Body of pancreas (tissue), 4 donors: ENCODE results near the gene FLOT1. TPM values are rescaled to one million over a fixed set of nuclear protein-coding genes. Genes with fewer than 3 reads are reported as not detected.
"Not testable (repeated sequence)": the region's sequence is repeated elsewhere in the genome, so short reads cannot be mapped to it uniquely, and the experiment has no call there.

Source experiments
- ATAC-seq: fragments of 150-250 bp; one replicate; pipeline ENCODE4 v1.9.1; 2016
- DNase-seq, 4 donors: peaks; one replicate each; pipeline ENCODE4 v3.0.0-alpha.2; 2019
- H3K27ac ChIP-seq, 4 donors: fragments of 200-600 bp; sonication (generic); 1 replicate in 3 of 4; 2 replicates in 1 of 4; pipeline versions ENCODE4 v1.5.1 to v1.6.1; 2016 to 2019; ENCODE audit warnings: mild to moderate bottlenecking in 1 of 4, mixed read lengths in 1 of 4, moderate library complexity in 1 of 4
- H3K27me3 ChIP-seq, 2 donors: fragments of 200-600 bp; sonication (generic); one replicate each; pipeline ENCODE4 v1.6.0; 2016; ENCODE audit warnings: mild to moderate bottlenecking in 1 of 2
- H3K36me3 ChIP-seq, 2 donors: fragments of 200-600 bp; sonication (generic); replicated peaks in 1 of 2; 2 replicates each; pipeline ENCODE4 v1.5.1; 2016; ENCODE audit warnings: low read depth in 2 of 2; ENCODE audit not compliant: insufficient read depth in 1 of 2
- H3K4me1 ChIP-seq: fragments of 200-600 bp; sonication (generic); one replicate; pipeline ENCODE4 v1.6.0; 2016
- H3K4me3 ChIP-seq, 2 donors: fragments of 200-600 bp; sonication (generic); 1 replicate in 1 of 2; 2 replicates in 1 of 2; pipeline ENCODE4 v1.5.1; 2016 to 2019
- H3K9me3 ChIP-seq, 3 donors: fragments of 200-600 bp; sonication (generic); 1 replicate in 2 of 3; 2 replicates in 1 of 3; pipeline ENCODE4 v1.5.1; 2016
- POLR2A ChIP-seq, 3 donors: fragments of 450-650 bp; IDR thresholded peaks; one replicate each; pipeline ENCODE4 v1.6.1; 2016; ENCODE audit warnings: antibody characterized with exemption in 3 of 3, mild to moderate bottlenecking in 2 of 3
- WGBS, 2 donors: methylation state at CpG; one replicate each; pipeline ENCODE4 v1.1.5; 2017; 5-methylcytosine and 5-hydroxymethylcytosine counted together
- intact Hi-C: fragments of 100-400 bp; cut with DNase I; formaldehyde crosslinking; loops from one replicate; pipeline ENCODE4 v1.15.1; 2023
- total RNA-seq, 2 donors: library from RNA; depleted of rRNA; stranded (reverse); fragments of >200 nt; gene quantifications; one replicate each; pipeline ENCODE4 v1.1.0, GENCODE V29; 2016
- TF ChIP-seq, protein P1 (sequence below), 7 experiments: fragments of 450-650 bp in 4 of 7; fragments of 200-600 bp in 3 of 7; sonication (generic) in 3 of 7; IDR thresholded peaks; one replicate each; pipeline ENCODE4 v1.5.1; 2016 to 2019; ENCODE audit warnings: antibody characterized with exemption in 7 of 7

Gene FLOT1
- total RNA-seq, 2 donors from 2014 or later = 70.0 to 82.4 TPM

DNA sequence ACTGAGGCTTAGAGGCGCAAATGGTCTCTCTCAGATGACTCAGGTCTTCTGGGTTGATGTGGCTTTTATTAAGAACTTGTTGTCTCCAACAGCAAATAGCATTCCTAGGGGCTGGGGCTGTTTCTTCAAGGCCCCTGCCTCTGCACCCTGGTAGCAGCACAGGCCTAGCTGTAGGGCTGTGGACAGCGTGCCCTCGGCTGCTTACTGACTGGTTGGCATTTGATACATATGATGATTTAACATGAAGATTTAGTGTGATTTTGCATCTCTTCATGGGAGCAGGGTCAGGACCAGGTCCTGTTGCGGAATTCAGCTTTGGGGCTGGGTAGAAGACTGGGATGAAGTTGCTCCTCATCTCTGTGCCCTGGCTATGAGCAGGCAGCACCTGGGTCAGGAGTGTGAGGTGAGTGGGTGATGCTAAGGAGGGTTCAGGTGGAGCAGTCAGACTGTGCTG, 26.2 kb upstream of the FLOT1 start:
- DNase-seq = no peak
- Histone ChIP-seq H3K4me3 (no peak overlapping the region), H3K36me3 (no peaks in the 10 kb centered on the region), H3K4me1 (peaks cover 41% of the 10 kb centered on the region), H3K27ac (peak overlapping the region in 3 of 4 donors; percentile 40 to 74 (median 54)), H3K27me3 (no peaks in the 10 kb centered on the region), H3K9me3 (no peaks in the 10 kb centered on the region)
- ATAC-seq = no peak
- intact Hi-C loops = no loop called here
- 96 to 100% methylated on average over 3 to 4 of the region's 4 CpGs for WGBS, 2 donors
- TF ChIP-seq, protein P1, sequence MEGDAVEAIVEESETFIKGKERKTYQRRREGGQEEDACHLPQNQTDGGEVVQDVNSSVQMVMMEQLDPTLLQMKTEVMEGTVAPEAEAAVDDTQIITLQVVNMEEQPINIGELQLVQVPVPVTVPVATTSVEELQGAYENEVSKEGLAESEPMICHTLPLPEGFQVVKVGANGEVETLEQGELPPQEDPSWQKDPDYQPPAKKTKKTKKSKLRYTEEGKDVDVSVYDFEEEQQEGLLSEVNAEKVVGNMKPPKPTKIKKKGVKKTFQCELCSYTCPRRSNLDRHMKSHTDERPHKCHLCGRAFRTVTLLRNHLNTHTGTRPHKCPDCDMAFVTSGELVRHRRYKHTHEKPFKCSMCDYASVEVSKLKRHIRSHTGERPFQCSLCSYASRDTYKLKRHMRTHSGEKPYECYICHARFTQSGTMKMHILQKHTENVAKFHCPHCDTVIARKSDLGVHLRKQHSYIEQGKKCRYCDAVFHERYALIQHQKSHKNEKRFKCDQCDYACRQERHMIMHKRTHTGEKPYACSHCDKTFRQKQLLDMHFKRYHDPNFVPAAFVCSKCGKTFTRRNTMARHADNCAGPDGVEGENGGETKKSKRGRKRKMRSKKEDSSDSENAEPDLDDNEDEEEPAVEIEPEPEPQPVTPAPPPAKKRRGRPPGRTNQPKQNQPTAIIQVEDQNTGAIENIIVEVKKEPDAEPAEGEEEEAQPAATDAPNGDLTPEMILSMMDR (IDR thresholded peaks at IDR 0.05) = no peak
- TF ChIP-seq POLR2A (IDR thresholded peaks at IDR 0.05) = no peak

DNA sequence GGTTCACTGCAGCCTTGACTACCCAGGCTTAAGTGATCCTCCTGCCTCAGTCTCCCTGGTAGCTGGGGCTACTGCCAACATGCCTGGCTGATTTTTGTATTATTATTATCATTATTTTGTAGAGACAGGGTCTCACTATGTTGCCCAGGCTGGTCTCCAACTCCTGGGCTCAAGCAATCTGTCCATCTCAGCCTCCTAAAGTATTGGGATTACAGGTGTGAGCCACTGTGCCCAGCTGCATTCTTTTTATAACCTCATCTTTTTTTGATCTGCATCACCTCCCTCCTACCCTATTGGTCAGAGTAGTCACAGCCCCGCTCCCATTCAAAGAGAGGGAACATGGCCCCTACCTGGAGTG, 25.4 kb upstream of the FLOT1 start:
- no peak for ATAC-seq
- TF ChIP-seq POLR2A (IDR thresholded peaks at IDR 0.05) = no peak
- TF ChIP-seq, protein P1 (IDR thresholded peaks at IDR 0.05) = no peak
- WGBS, 2 donors = 94 to 100% methylated on average over 1 of the region's 1 CpG
- H3K36me3 ChIP-seq = no peaks in the 10 kb centered on the region
- H3K4me1 ChIP-seq = peaks cover 46% of the 10 kb centered on the region
- H3K27ac ChIP-seq = no peak overlapping the region
- intact Hi-C loops = no loop called here
- DNase-seq = no peak
- no peaks in the 10 kb centered on the region for H3K27me3 ChIP-seq
- no peak overlapping the region for H3K4me3 ChIP-seq
- H3K9me3 ChIP-seq = no peaks in the 10 kb centered on the region

DNA sequence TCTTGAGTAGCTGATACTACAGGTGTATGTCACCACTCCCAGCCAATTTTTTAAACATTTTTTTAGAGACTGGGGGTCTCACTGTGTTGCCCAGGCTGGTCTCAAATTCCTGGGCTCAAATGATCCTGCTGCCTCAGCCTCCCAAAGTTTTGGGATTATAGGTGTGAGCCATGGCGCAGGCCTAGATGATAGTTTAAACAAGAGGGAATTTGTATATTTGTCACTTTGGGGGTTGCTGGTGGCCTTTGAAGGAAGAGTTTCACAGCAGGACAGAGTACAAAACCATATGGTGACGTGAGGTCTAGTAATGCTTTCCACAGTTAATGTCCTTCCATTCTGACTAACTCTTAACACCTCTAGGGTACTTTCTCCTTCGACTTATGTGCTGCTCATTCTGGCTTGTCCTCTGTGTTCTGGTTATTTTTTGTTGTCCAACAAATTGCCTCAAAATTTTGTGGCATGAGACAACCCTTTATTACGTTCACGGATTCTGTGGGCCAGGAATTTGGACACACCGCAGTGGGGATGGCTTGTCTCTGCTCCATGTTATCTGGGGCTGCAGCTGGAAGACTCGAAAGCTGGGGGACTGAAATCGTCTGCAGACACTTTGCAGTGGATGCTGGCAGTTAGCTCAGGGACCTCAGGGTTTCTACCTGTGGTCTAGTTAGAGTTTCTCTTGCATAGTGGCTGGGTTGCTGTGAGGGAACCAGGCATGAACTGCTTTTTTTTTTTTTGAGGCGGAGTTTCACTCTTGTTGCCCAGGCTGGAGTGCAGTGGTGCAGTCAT, 24.9 kb upstream of the FLOT1 start:
- TF ChIP-seq, protein P1 (IDR thresholded peaks at IDR 0.05) = no peak
- TF ChIP-seq POLR2A (IDR thresholded peaks at IDR 0.05) = no peak
- Histone ChIP-seq H3K9me3 (no peaks in the 10 kb centered on the region), H3K27ac (peak overlapping the region in 2 of 4 donors; percentile 29 to 50), H3K36me3 (no peaks in the 10 kb centered on the region), H3K4me3 (no peak overlapping the region), H3K4me1 (peaks cover 46% of the 10 kb centered on the region), H3K27me3 (no peaks in the 10 kb centered on the region)
- no peak for DNase-seq
- ATAC-seq = no peak
- intact Hi-C loops = no loop called here
- WGBS, 2 donors = 69 to 85% methylated on average over 9 of the region's 9 CpGs

DNA sequence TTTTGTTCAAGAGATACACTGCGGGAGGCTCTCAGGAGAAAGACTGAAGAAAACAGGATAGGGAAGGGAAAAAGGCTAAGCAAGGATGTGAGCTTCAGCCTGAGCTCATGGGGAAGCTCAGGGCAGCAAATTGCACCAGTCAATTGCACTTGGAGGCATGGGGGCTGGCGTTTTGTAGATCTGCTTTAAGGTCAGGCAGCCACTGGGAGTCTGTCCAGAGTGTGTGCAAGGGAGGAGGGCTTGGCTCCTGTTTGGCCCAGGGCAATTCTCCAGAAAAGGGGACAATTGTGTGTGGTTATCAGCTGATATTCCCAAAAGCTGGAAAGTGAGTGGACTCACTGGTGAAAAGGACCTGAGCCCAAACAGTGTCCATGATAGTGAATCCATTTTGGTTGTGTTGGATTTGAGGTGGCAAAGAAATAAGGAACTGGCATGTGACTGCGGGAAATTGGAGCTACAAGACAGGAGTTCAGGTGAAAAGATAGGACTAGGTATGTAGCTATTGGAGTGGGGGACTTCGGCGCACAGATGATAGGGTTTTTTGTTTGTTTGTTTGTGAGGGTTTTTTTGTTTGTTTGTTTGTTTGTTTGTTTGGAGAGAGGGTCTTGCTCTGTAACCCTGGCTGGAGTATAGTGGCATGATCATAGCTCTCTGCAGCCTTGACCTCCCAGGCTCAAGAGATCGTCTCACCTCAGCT, 24.1 kb upstream of the FLOT1 start:
- intact Hi-C loops = no loop called here
- WGBS, 2 donors = 51 to 56% methylated on average over 6 of the region's 6 CpGs
- peaks cover 46% of the 10 kb centered on the region for H3K4me1 ChIP-seq
- H3K27me3 ChIP-seq = no peaks in the 10 kb centered on the region
- no peak for TF ChIP-seq POLR2A (IDR thresholded peaks at IDR 0.05)
- TF ChIP-seq, protein P1 (IDR thresholded peaks at IDR 0.05) = no peak
- peak overlapping the region; percentile 25 to 94 (median 40) for H3K27ac ChIP-seq
- ATAC-seq = no peak
- H3K36me3 ChIP-seq = no peaks in the 10 kb centered on the region
- no peak overlapping the region for H3K4me3 ChIP-seq
- DNase-seq = peak in 1 of 4 donors; percentile 36
- H3K9me3 ChIP-seq = no peaks in the 10 kb centered on the region

DNA sequence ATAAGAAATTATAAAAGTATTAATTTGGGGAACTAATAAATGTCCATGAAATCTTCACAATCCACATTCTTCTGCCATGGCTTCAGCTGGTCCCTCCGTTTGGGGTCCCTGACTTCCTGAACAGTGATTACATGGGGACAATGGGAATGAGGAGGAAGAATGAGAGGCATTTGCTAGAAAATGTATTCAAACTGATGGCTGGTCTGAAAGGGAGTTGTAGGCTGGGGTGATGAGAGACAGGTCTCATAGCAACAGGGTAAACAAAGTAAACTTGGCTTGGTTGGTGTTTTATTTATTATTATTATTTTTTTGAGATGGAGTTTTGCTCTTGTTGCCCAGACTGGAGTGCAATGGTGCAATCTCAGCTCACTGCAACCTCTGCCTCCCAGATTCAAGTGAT, 23.0 kb upstream of the FLOT1 start:
- H3K9me3 ChIP-seq, intact Hi-C loops, H3K4me3 ChIP-seq, H3K36me3 ChIP-seq, ATAC-seq, DNase-seq, H3K27me3 ChIP-seq: not testable (repeated sequence)
- Histone ChIP-seq H3K4me1 (peaks cover 46% of the 10 kb centered on the region), H3K27ac (peak overlapping the region in 3 of 4 donors; percentile 29 to 94 (median 89))
- 62 to 79% methylated on average over 1 of the region's 1 CpG for WGBS, 2 donors
